ENCODE data around the gene HOXB5.

Gene HOXB5

GRCh38 chr17:48617471-48618255 is 24.1 kb upstream of the HOXB5 start:
- no peak for DNase-seq

- no peak for DNase-seq
Measured at GRCh38 chr17:48616717-48617470, 23.3 kb upstream of the HOXB5 start.

- DNase-seq = no peak
Measured at GRCh38 chr17:48615963-48616716, 22.6 kb upstream of the HOXB5 start.

DNA sequence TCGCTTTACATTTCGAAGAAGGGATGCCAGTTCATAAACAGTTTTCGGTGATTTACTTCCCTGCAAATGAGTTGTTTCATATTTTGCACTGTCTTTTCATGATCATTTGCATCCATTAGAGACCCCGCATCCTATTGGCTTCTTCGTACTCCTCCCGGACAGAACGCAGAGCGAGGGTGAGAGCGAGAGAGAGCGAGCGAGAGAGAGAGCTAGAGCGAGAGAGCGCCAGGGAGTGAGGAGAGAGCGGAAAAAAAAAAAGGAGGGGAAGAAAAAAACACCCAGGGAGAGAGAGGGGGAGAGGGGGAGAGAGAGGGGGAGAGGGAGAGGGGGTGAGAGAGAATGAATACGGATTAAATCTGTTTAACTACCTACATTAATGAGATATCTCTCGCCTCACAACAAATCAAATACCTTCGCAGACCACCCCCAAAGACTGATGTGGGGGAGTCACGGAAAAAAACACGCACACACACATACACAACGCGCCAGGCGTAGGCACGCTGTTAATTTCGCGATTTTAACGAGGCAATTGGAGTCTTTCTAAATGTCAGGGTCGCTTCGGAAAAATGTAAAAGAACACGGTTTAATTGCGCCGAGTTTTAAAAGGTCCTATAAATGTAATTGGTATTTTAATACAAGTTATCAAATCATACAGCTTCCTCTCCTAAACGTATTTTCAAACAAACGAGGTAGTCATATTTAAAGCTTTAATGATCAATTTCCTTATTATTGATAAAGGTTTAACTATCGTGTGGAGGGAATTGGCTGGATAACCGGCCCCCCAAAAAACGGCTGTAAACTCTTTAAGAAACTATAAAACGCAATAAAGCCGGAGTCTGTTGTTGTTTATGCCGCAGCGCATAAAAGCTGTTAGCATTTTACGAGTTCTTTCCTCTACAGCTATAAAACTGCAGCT is 21.7 kb upstream of the HOXB5 start, which contains the start of gene HOXB8:
Gene HOXB8 (minus strand): TSS at position 246 of the 916 bp plus-strand sequence. CDS start 588 bp downstream, outside the sequence.
- DNase-seq = no peak

DNA sequence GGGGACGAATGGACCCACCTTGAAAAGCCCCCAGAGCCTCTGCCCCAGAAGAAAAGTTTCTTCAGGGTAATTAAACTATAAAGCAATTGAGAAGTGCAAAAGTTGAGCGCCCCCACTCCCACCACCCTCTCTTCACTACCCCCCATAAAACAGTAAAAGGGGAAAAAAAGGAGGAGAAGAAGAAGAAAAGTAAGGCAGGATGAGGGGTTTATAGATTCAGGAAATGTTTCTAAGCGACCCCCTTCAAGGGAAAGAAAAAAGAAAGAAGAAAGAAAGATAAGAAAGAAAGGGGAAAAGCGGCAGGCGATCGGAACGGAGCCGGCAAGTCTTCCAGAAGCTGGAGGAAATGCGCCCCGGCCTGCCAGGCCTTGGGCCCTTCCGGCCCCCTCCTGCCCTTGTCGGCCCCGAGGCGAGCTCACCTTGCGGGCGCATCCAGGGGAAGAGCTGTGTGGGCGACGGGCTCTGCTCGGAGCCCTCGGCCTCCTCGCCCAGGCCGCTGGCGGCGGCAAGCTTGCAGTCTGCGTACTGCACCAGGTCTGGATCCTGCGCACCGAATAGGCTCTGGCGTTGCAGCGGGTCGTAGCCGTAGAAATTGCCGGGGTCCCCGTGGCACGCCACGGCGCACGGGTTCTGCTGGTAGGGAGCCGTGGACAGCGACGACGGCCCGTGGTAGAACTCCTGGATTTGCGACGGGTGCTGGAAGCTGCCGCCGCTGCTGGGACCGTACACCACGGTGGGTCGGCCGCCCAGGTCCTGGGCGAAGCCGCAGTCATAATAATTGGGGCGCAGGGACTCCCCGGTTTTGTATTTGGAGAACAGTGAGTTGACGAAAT is 20.5 kb upstream of the HOXB5 start:
- no peak for DNase-seq

DNA sequence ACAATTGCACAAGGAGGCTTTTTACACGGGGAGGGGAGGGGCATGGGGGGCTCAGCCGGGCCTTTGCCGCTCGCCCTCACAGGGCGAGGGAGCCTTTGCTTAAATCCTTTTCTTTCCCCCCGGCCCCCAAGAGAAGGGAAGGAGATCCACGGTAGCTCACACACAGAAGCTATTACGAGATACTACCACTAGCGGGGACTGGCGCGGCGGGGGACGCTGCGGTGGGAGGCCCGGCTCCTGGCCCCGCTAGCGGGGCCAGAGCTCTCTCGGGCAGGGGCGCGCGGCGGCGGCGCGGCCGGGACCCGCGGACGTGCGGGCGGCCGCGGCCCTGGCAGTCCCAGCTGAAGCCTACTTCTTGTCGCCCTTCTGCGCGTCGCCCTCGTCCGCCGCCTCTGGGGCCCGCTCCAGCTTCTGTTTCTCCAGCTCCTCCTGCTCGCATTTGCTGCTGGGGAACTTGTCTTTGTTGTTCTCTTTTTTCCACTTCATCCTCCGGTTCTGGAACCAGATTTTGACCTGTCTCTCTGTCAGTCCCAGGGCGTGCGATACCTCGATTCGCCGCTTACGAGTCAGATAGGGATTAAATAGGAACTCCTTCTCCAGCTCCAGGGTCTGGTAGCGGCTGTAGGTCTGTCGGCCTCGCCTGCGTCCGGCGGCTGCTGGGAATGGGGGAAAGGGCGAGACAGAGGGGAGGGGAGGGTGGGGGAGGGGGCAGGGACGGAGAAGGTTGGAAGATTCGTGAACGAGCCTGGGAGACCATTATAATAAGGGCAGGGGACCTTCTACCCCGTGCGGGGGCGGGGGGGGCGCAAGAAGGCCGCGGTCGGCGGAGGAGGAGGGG is 19.5 kb upstream of the HOXB5 start:
- no peak for DNase-seq

DNA sequence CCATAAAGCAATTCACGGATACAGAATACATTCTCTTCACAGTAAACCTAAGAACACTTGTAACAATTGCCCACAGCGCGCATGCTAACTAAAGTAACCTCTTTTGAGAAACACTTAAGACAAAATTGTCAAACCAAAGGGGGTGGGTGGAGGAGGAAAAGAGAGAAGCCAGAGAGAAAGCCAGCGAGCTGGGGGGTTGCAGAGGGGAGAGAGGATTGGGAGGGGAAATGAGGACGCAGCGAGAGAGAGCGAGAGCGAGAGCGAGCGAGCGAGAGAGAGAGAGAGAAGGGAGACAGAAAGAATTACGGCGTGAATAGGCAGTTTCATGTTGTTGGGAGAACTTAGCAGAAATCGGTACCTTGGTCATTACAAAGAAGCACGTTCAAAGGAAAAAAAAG is 18.9 kb upstream of the HOXB5 start:
- DNase-seq = no peak

GRCh38 chr17:48611681-48612455 is 18.3 kb upstream of the HOXB5 start:
- DNase-seq = no peak

DNA sequence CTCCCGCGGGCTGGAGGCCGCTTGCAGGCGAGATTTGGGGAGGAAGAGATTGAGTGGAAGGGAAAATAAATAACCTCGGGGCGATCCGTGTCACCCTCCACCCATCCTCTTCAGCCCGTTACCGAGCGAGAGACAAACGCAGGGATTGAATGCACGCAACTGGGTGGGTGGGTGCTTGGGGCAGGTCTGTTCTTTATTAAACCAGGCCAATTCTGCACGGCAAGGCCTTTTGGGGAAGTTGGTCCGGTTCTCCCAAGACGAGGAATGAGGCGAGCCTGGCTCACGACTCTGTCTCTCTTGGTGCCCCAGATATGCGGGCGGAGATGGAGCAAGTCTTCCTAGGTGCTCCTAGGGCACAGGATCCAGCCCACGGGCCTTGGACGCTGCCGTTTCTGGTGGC is 17.6 kb upstream of the HOXB5 start:
- no peak for DNase-seq

DNA sequence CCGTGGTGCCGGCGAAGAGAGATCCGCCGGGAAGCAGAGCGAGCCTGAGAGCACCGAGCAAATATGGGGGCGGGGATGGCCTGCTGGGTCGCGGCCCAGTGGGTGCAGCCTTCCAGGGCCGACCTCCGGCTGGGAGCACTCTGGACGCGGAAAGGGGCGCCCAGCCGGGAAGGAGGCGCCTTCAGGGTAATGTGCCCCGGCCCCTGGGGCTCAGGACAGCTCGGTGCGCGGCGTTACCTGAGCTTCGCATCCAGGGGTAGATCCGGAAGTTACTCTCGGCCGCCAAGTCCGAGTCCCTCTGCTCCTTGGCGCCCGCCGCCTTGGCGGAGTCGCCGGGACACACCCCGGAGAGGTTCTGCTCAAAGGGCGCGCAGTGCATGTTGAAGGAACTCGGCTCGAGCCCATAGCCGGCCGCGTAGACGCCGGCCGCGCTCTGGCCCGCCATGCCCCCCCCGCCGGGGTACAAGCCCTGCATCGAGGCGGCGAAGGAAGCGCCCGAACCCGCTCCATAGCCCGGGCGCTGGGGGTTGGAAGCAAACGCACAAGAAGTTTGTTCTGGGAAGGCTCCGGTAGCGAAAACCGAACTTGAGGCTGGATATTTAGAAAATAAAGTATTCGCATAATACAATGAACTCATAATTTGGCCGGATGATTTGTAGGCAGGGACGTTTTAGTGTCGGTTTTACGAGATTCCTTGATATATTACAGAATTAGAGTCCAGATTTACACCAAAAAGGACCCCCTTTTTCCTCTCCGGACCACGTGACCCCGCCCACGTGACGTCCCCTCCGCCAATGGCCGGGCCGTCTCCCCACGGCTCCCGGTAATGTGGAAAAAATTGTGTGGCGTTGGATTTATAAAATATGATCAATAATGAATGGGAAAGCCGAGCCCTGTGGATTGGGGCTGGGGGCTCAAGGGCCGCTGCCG is 17.0 kb upstream of the HOXB5 start, which contains the start of gene HOXB7:
Gene HOXB7 (minus strand): TSS at position 736 of the 930 bp plus-strand sequence. CDS start 99 bp downstream, at position 637.
- DNase-seq = peak in 6 of 56 donors; percentile 0 to 44 (median 6)

GRCh38 chr17:48609759-48610281 is 16.2 kb upstream of the HOXB5 start:
- no peak for DNase-seq

GRCh38 chr17:48609033-48609432 is 15.5 kb upstream of the HOXB5 start:
- DNase-seq = no peak

GRCh38 chr17:48608494-48608834 is 14.9 kb upstream of the HOXB5 start:
- no peak for DNase-seq

DNA sequence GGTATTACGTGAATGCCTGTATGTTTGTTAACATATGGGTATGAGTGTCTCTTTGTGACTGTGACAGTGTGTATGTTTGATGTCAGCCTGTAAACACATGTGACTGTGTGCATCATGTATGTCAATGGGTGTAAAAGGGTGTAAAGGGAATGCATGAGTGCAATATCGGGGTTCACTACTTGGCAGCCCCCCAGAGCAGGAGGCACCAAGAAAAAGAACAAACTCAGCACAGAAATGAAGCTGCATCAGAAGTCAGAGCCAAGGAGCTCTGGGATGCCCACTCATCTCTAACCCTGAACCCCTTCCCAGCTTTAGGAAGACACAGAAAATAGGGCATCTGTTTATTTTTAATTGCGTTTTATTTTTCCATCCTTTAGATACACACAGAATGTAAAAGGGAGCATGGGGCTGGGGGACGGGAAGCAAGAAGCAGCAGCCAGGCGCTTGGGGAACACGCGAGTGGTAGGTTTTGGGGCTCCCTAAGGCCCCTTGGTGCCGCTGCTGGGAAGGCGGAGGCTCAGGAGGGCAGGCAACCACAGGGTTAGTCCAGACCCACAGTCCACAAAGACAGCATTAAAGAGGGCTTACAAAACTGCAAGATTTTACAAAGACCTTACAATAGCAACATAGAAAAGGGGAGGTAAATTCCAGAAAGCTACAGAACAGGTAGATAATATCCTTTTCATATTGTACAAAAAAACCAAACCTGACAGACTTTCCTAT is 13.5 kb upstream of the HOXB5 start:
- no peak for DNase-seq

- no peak for DNase-seq
Measured at GRCh38 chr17:48605991-48606891, 12.7 kb upstream of the HOXB5 start.
